ENCODE data around the gene LIMCH1.
"Not testable (repeated sequence)": the region's sequence is repeated elsewhere in the genome, so short reads cannot be mapped to it uniquely, and the experiment has no call there.

LIMCH1 gene

DNA sequence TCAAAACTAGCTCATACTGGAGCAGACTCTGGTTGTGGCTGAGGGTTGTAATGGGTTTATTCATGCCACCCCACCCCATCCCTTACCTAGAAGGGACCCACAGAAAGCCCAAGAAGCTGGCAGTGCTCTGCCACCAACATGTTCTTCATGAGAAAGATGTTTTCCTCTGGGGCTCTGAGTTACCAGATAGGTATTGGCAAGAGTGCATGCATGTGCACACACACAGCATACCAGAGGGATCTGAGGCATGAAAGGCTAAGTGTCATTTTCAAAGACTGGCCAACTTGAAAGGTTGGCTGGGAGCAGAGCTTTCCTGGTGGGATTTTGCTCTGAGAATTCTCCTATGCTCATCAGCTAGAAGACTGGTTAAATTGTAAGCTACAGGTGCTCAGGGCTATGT is 145.4 kb downstream of the LIMCH1 start:
- ATAC-seq: no peak
- Mint-ChIP-seq H3K4me3 (no peak overlapping the region), H3K27ac (no peak overlapping the region), H3K27me3 (no peaks in the 10 kb centered on the region), H3K4me1 (no peaks in the 10 kb centered on the region), H3K9me3 (no peaks in the 10 kb centered on the region)
- no peak for DNase-seq

DNA sequence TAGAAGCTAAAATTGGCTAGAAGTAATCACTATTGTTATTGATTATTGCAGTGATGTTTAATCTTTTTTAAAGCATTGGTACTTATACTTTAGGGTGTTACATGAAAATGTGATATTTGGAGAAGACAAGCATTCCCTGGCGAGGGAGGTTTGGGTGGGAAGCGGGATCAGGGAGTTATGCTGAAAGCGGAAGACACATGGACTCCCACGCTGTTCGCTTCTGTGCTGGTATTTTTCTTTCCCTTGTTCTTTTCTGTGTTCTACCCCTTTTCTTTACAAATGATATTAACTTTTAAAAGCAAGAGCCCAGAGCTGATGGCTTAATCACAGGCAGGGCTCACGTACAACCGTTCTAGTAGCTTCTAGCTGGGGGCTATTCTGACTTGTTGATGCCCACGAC is 148.9 kb downstream of the LIMCH1 start:
- H3K9me3 Mint-ChIP-seq: no peaks in the 10 kb centered on the region
- no peak overlapping the region for H3K27ac Mint-ChIP-seq
- H3K4me1 Mint-ChIP-seq: no peaks in the 10 kb centered on the region
- no peaks in the 10 kb centered on the region for H3K27me3 Mint-ChIP-seq
- H3K4me3 Mint-ChIP-seq: no peak overlapping the region
- ATAC-seq (no peak), DNase-seq (no peak)

DNA sequence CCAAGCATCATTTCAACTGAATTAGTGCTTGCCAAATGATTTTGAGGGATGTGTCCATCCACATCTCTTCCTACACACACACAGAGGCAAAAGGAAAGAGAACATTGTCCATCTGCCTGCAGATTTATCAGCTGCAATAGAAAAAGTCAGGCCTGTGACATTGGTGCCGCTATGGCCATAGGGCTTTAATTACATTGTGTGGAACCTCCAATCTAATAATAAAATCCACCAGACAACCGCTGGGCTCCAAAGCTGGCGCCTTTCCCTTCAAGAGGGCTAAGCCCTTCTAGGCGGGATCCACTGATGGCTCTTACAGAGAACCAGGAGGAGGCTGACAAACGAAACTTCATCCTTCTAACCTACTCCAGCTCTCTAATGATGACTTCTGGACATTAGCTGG is 150.0 kb downstream of the LIMCH1 start:
- Mint-ChIP-seq H3K4me3 (no peak overlapping the region), H3K4me1 (no peaks in the 10 kb centered on the region), H3K9me3 (no peaks in the 10 kb centered on the region), H3K27me3 (peaks cover 4% of the 10 kb centered on the region), H3K27ac (no peak overlapping the region)
- ATAC-seq: no peak
- no peak for DNase-seq

DNA sequence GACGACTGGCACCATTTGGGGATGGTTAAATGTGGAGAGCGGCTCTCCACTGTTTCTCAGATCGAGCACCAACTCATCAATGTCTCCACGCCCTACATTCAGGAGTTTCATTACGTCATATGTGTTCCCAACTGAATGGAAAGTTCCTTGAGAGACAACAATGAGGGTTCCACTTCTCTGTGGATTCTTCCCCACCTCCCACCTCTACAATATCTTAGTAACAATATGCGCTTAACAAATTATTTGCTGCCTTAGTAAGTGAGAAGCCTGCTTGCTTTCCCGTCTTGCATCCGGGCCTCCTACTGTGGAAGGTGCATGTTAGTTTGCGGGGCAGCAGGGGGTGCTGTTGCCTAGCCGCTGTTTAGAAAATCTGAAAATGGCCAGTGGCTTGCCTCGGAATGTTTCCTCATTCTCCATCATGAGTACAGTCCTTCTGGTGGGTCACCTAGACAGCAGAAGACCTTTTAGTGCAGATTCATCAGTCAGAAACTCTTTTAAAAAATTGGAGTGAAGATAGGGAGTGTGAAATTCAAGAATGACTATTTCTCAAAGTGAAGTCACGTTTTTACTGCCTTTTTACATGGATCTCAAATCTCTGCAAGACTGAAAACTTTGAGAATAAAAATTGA is 154.9 kb downstream of the LIMCH1 start:
- DNase-seq: peak; percentile 12 to 36
- H3K4me1 Mint-ChIP-seq: no peaks in the 10 kb centered on the region
- no peak overlapping the region for H3K27ac Mint-ChIP-seq
- no peak for ATAC-seq
- no peak overlapping the region for H3K4me3 Mint-ChIP-seq
- no peaks in the 10 kb centered on the region for H3K9me3 Mint-ChIP-seq
- peaks cover 10% of the 10 kb centered on the region for H3K27me3 Mint-ChIP-seq

DNA sequence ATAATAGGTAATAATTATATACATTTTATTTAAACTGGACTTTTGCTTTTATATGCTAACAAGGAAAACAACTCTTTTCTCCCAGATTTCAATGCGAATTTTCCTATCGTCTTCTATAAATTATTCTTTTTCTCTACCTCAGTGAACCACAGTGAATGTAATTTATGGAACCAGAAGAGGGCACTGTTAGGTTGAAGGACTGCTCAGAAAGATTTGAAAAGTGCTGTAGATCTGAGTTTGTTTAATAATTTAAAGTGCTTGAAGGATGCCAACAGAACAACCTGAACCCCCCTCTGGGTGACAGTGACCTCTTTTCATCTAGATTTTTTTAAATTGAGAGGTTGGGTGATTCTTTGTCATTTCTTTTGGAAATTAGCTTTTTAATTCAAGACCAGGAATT is 155.7 kb downstream of the LIMCH1 start:
- no peak overlapping the region for H3K27ac Mint-ChIP-seq
- ATAC-seq (no peak), DNase-seq (no peak)
- H3K9me3 Mint-ChIP-seq: no peaks in the 10 kb centered on the region
- H3K27me3 Mint-ChIP-seq: peaks cover 18% of the 10 kb centered on the region
- H3K4me1 Mint-ChIP-seq: no peaks in the 10 kb centered on the region
- H3K4me3 Mint-ChIP-seq: no peak overlapping the region

DNA sequence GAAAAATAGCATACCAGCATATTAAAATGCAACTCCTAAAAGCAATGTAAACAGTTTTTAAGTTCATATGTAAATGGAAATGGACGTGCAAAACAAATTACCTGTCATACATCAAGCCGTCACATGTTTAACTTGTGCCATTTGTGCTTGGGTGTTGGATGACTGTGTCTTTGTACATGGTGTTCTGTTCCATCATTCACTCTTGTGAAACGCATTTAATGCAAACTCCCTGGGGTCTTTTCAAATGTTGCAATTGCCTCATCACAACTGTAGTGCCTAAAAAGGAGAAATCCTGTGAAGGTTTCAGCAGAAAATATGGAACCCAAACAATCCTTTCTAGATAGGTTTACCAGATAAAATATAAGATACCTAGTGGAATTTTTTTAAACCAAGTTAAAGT is 158.2 kb downstream of the LIMCH1 start:
- no peak overlapping the region for H3K27ac Mint-ChIP-seq
- no peaks in the 10 kb centered on the region for H3K4me1 Mint-ChIP-seq
- ATAC-seq: no peak
- DNase-seq: no peak
- no peaks in the 10 kb centered on the region for H3K9me3 Mint-ChIP-seq
- peaks cover 19% of the 10 kb centered on the region for H3K27me3 Mint-ChIP-seq
- no peak overlapping the region for H3K4me3 Mint-ChIP-seq

DNA sequence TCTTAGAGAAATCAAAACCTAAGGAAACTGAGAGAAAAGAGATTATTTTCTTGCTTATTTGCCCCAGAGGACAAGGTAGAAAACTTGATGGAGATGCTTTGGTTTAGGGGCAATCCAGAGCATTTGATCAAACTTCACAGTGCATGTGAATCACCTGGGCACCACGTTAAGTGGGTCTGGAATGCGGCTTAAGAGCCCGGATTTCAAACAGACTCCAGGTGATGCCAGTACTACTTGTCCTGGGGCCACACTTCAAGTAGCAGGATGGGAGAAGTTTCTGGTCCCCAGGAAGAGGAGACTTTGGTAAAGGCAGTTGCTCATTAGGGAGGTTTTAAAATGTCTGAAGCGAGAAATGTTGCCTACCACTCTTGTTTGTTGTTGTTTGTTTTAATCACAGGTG is 158.8 kb downstream of the LIMCH1 start:
- no peak overlapping the region for H3K27ac Mint-ChIP-seq
- no peaks in the 10 kb centered on the region for H3K9me3 Mint-ChIP-seq
- H3K4me3 Mint-ChIP-seq: no peak overlapping the region
- DNase-seq: no peak
- H3K4me1 Mint-ChIP-seq: no peaks in the 10 kb centered on the region
- H3K27me3 Mint-ChIP-seq: peaks cover 19% of the 10 kb centered on the region
- ATAC-seq: no peak

DNA sequence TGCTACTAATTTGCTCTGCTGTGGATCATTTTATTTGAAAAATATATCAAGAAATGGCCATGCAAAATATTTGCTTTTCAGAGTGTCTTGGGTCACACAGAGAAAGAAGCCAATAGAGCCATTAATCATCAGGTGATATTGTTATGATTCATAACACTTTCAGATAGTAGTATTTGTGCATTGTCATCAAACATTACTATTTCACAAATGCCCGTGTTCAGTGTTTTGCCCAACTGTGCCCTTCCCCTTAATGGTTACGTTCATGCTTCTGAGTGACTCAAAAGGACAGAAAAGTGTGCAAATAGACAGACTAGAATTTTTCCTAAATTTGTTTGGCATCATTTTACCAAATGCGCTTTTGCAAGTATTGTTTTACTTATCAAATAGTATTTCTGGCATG is 164.0 kb downstream of the LIMCH1 start:
- no peak for ATAC-seq
- DNase-seq: no peak
- peaks cover 0 to 7% of the 10 kb centered on the region in 2 donors for H3K9me3 Mint-ChIP-seq
- peaks cover 35% of the 10 kb centered on the region for H3K27me3 Mint-ChIP-seq
- H3K4me1 Mint-ChIP-seq: no peaks in the 10 kb centered on the region
- no peak overlapping the region for H3K27ac Mint-ChIP-seq
- H3K4me3 Mint-ChIP-seq: no peak overlapping the region

DNA sequence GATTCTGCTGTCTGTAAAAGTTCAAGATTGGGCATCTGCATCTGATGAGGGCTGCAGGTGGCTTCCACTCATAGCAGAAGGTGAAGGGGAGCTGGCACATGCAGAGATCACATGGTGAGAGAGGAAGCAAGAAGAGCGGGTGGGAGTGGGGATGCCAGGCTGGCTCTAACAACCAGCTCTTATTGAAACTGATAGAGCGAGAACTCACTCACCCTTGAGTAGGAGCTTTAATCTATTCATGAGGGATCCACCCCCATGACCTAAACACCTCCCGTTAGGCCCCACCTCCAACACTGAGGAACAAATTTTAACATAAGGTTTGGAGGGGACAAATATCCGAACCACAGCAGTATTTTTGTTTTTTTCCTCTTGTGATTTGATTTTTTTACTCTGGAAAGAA is 164.8 kb downstream of the LIMCH1 start:
- Mint-ChIP-seq H3K4me1 (no peaks in the 10 kb centered on the region), H3K27ac (no peak overlapping the region), H3K4me3 (no peak overlapping the region), H3K27me3 (peaks cover 30% of the 10 kb centered on the region), H3K9me3 (peaks cover 0 to 7% of the 10 kb centered on the region in 2 donors)
- ATAC-seq (no peak), DNase-seq (no peak)

DNA sequence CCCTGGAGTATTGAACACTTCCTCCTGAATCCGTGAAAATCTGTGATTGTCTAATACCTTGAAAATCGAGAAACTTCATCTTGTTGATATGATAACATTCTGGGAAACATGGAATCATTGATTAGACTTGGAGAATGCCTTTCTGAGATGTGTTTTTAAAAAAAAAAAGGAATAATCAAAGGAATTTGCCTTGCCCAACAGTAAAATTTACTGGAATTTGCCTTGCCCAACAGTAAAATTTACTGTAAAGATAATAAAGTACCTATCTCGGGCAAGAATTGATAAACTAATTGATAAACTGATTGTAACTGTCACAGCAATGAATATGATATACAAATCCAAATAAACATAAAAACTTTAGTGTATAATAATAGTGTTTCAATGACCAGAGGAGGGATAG is 165.8 kb downstream of the LIMCH1 start:
- no peak overlapping the region for H3K4me3 Mint-ChIP-seq
- no peak for ATAC-seq
- peaks cover 0 to 7% of the 10 kb centered on the region in 2 donors for H3K9me3 Mint-ChIP-seq
- DNase-seq: no peak
- no peaks in the 10 kb centered on the region for H3K4me1 Mint-ChIP-seq
- H3K27ac Mint-ChIP-seq: no peak overlapping the region
- H3K27me3 Mint-ChIP-seq: peaks cover 25% of the 10 kb centered on the region

DNA sequence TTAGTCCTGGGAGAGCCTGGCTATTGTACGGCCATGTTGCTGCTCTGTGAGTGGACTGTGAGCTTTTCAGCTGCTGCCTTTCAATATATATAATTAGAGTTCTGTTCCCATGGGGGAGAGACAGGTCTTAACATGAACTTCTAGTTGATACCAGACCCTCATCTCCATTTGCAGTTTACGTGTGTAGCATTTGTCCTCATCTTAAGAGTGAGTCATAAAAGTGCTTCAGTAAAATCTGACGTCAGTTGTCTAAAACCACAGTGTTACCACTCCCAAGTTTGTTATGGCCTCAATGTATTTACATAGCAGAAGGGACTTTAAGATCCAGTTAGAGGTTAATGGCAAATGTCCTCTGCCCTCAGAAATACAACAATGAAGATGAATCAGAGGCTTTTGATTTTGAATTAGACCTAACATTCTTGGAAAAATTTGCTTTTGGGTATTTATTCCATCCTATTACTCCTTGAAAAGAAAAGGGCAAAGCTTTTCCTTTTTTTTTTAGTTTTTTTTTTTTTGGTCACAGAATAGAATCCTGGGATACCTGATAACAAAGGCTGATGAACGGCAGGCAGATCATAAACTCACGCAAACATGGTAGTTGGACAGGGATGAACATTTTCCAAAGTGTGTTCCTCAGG is 172.0 kb downstream of the LIMCH1 start:
- Mint-ChIP-seq H3K9me3 (peaks cover 0 to 14% of the 10 kb centered on the region in 2 donors), H3K27ac (no peak overlapping the region), H3K4me1 (no peaks in the 10 kb centered on the region), H3K4me3 (no peak overlapping the region), H3K27me3 (peaks cover 15% of the 10 kb centered on the region)
- no peak for DNase-seq
- no peak for ATAC-seq

DNA sequence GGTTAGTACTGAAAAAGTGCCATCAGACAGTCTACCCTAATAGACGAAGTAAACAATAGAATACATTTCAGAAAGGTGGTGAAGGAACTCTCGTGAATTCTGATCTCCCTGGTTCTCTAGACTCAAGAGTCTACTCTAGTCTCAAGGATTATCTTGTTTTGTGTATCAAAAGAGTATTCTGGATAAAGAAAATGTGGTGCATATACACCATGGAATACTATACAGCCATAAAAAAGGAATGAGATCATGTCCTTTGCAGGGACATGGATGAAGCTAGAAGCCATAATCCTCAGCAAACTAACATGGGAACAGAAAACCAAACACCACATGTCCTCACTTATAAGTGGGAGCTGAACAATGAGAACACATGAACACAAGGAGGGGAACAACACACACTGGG is 173.7 kb downstream of the LIMCH1 start:
- not testable (repeated sequence) for H3K9me3 Mint-ChIP-seq, H3K27ac Mint-ChIP-seq, H3K27me3 Mint-ChIP-seq, H3K4me3 Mint-ChIP-seq, DNase-seq, H3K4me1 Mint-ChIP-seq, ATAC-seq

DNA sequence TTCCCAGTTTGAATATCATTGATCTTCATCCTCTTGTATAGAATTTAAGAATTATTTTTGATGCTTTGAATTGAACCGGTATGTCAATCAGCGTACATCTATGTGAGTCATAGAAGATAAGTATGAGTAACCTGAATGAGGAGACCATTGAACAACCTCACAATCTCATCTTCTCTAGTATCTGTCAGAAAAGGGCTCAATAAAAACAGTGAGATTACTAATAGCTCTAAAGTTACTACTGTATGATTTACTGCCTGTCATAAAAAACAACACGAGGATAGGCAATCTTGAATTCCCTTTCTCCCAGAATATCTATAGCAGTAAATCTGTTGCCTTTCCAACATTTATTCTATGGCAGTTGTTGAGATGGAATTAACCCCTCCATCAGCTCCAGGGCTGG is 174.5 kb downstream of the LIMCH1 start:
- Mint-ChIP-seq H3K4me1 (no peaks in the 10 kb centered on the region), H3K27me3 (peaks cover 7% of the 10 kb centered on the region), H3K9me3 (peaks cover 0 to 7% of the 10 kb centered on the region in 2 donors), H3K27ac (no peak overlapping the region), H3K4me3 (no peak overlapping the region)
- DNase-seq: no peak
- ATAC-seq: no peak

DNA sequence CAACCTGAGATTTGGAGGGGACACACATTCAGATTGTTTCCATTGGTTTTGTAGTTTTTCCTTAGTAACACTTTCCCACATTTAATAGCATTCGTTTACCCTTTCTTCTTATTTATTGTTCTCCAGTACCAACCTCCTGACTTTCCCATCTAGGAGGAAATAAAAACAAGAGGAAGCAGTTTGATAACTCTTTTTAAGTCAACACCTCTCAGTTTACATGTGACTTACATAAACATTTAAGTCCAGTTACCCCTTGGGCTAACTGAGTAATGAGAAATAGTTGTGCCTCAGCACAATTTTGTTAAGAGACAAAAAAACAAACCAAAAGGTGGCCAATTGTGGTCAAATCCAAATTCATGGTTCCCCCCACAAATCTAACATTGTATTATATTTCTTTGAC is 175.8 kb downstream of the LIMCH1 start:
- H3K9me3 Mint-ChIP-seq: peaks cover 0 to 7% of the 10 kb centered on the region in 2 donors
- no peak overlapping the region for H3K4me3 Mint-ChIP-seq
- ATAC-seq (no peak), DNase-seq (no peak)
- no peaks in the 10 kb centered on the region for H3K4me1 Mint-ChIP-seq
- H3K27ac Mint-ChIP-seq: no peak overlapping the region
- peaks cover 2% of the 10 kb centered on the region for H3K27me3 Mint-ChIP-seq

DNA sequence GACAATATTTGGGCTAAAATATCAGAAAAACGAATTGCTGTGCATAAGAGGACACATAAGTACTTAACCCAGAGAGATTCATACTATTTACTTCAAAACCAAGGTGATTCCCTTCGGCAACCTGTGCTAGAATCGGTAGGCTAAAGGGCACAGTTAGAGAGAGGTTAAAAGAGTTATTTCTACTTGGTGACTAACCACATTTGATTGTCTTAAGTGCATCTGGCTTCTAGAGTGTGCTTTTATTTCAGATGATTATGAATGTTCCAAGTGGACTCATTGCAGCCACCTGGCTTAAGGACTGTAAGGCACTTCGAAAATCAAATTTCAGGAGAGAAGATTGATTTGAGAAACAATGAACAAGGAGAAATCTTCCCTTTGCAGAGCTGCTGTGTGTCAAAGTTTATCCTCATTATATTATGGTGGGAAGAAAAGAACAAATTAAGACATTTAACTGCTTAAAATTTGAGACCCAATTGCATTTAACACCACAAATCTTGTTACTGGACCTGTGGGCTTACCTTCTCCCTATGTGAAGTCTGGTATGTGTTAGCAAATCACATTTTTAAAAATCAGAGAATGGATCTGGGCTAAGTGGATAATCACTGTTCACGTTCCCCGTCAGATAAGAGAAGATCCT is 176.5 kb downstream of the LIMCH1 start:
- ATAC-seq (no peak), DNase-seq (no peak)
- H3K4me1 Mint-ChIP-seq: no peaks in the 10 kb centered on the region
- no peaks in the 10 kb centered on the region for H3K27me3 Mint-ChIP-seq
- peaks cover 0 to 7% of the 10 kb centered on the region in 2 donors for H3K9me3 Mint-ChIP-seq
- no peak overlapping the region for H3K4me3 Mint-ChIP-seq
- no peak overlapping the region for H3K27ac Mint-ChIP-seq

DNA sequence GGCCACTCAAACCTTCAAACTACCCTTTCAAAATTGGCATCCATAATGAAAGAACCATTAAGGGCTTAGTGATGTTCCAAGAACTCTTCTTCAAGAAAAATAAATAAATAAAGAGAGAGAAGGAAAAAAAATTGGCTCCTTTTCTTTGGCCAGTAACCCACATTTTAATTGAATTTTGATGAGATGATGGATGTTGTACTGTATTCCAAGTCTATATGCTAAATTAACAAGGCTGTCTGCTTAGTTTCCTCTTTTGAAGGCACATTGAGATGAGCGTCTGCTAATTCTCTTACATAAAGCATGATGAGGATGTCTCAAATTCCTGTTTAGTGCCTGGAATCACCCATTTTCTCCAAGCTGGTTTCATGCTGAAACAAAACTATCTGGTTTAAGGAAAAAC is 177.2 kb downstream of the LIMCH1 start:
- no peak for DNase-seq
- ATAC-seq: no peak
- no peaks in the 10 kb centered on the region for H3K27me3 Mint-ChIP-seq
- no peaks in the 10 kb centered on the region for H3K4me1 Mint-ChIP-seq
- H3K9me3 Mint-ChIP-seq: peaks cover 0 to 7% of the 10 kb centered on the region in 2 donors
- no peak overlapping the region for H3K4me3 Mint-ChIP-seq
- H3K27ac Mint-ChIP-seq: no peak overlapping the region

Data from stimulated activated naive CD8-positive, alpha-beta T cell treated with anti-CD3 and anti-CD28 coated beads, Interleukin-15, amount 100 ng/mL, for 72 hours (primary cell).